Measurements from ENCODE around the gene PYY.
A peak's percentile ranks its signal among the peaks of the same experiment; 100 is the strongest.

The PYY gene

DNA sequence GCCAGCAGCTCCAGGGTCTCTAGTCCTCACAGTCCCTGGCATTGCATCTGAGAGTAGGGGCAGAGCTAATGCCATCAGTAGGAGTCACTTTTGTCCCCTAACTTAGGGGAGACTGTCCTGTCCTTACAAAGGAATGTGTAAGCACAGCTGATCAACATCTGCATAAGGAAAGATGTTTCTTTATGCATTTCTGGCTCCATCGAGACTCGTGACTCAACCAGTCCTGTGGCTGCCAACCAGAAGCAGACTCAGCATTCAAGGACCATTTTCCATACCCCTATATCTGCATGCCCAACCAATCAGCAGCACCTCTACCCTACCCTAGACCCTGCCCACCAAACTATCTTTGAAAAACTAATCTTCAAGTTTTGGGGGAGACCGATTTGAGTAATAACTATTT is 38.2 kb downstream of the PYY start:
- DNase-seq (ENCODE audit: low read depth in 2 of 2) = no peak

DNA sequence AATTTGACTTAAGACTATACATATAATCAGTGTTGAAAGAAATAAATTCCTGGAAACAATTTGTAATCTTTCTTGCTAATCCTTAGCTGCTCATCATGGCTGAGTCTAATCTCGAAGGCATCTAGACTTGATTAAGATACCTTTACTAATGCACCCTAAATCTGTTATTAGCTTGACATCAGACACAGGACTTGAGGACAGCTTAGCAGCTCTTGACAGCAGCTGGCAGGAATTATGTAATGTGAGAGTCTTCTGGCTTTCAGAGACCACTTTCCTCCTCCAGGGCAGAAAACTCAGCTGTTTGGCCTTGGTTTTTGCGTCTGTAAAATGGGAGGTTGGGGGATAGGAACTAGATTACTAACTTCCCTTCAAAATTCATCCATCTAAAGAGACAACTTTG is 39.3 kb downstream of the PYY start:
- DNase-seq (ENCODE audit: low read depth in 2 of 2) = no peak

DNA sequence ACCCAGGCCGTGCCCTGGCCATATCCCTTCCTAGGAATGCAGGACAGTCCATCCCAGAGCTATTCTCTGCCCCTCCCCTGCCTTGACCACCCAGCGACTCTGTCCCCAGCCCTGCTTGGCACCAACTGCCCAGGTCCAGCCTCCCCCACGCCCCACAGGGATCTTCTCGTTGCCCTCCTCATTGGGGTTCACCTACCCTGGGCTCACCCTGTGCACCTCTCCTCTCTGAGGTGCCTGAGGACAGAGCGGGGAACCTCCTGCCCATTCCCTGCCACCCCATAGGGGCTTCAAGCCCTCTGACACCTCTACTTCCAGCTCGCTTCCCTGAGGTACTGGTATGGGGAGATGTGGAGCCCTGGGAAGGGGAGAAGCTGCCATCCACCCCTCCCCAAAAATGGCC is 40.2 kb downstream of the PYY start:
- no peak for DNase-seq (ENCODE audit: low read depth in 2 of 2)

DNA sequence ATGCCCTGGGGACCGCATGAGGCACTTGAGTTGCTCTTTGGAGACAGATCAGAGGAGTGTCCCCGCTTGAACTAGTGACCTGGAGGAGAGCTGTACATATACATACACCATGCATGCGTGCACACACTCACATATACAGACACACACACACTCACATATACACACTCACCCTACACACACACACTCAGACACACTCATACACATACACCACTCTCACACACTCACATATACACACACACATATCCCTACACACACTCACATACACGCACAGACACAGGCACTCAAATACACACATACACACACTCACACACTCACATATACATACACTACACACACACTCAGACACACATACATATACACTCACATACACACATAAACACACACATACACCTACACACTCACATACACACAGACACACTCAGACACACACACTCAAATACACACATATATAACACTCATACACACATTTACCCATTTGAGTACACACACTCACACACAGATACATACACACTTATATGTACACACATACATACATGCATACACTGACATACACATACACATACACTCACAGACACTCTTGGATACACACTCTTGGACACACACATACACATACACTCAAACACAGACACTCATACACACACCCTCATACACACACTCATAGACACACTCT is 41.0 kb downstream of the PYY start:
- no peak for DNase-seq (ENCODE audit: low read depth in 2 of 2)

DNA sequence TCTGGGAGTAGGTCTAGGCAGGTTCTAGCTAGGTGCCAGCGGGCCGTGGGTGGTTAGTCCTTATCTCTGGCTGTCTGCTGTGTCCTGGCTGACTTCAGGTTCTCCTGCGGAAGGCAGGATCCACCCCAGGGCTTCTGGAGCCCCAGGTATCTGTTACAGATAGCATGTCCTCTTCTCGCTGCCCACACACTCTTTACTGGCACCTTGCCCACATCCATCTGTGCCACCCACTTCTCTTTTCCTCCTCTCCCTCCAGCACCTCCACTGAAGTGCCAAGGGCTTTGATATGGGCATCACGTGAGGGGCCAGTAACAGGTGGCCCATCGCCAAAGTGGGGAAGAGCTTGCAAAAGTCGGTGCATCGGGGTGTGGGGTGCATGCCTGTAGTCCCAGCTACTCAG is 41.8 kb downstream of the PYY start:
- DNase-seq (ENCODE audit: low read depth in 2 of 2) = no peak

GRCh38 chr17:43909537-43910231 is 44.1 kb downstream of the PYY start:
- no peak for DNase-seq (ENCODE audit: low read depth in 2 of 2)

DNA sequence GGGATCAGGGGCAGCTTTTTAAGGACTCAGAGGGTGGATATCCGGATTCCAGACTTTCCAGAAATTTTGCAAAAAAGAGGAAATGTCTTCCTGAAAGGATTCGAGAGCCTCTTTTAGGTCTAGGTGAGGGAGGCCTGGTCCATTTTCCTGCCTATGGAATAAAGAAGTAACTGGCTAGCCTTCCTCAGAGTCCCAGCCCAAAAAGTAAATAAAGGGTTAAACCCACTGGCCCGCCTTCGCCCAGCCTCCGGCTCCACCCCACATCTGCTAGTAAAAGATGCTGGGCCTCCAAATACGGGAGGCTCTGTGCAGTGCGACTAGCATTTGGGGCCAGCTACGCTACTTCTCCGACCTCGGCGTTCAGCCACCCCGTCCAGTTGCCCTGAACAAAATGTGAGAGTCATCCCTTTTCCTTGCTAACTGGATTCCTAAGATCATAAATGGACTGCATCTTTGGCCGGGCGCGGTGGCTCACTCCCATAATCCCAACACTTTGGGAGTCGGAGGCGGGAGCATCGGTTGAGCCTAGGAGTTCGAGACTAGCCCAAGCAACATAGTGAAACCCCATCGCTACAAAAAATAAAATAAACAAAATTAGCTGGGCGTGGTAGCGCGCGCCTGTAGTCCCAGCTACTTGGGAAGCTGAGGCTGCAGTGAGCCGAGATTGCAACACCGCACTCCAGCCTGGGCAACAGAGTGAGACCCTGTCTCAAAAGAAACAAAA is 45.6 kb downstream of the PYY start:
- DNase-seq (ENCODE audit: low read depth in 2 of 2) = peak in 1 of 2 experiments; percentile 50

DNA sequence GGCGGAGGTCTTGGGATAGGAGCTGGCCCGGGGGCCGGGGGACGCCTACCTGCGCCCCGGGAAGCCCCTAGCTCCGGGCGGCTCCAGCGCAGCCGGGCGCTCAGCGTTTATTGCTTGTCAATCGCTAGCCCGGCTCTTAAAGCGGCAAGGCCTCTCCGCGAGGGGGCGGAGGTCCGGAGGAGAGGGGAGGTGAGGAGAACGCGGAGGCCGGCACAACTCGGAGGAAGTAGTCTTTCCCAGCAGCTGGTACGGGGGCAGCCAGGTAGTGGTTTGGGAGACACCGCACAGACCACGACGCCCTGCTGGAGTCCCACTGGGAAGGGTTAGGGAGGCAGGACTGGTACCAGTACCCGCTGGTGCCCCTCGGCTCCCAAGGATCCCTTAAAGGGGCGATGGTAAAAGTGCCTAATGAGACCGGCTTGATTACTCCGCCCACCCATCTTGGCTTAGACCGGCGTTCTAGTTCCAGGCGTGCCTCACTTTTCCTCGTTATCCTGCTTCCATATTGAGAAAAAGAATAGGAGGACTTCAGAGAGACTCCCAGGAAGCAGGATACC is 46.2 kb downstream of the PYY start, which contains the start of gene MPP2:
MPP2 (minus strand) TSS at position 112 of the 557 bp plus-strand sequence. CDS start 3,076 bp downstream, outside the sequence.
- DNase-seq (ENCODE audit: low read depth in 2 of 2) = peak; percentile 15 to 46

DNA sequence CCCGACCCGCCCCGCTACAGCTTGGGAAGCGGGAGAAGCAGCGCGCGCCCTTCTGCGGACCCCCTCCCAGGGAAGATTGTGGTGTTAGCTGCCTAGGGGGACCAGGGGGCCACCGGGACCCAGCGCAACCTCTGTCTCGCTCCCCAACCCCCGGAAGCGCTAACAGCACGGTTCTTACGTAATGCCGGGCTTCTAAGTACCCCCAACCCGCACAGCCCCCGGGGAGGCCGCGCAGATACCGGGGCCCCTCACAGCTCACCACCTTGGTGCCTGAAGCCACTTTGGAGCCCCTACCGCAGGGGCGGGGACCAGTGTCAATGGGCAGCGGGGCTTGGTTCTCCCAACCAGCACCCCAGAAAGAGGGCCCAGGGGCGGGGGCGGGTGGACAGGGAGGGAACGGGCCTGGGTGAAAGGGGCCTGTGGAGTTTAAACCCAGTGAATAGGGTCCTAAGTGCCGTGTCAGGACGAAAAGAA is 46.8 kb downstream of the PYY start:
- no peak for DNase-seq (ENCODE audit: low read depth in 2 of 2)

GRCh38 chr17:43905985-43906852 is 47.5 kb downstream of the PYY start:
- no peak for DNase-seq (ENCODE audit: low read depth in 2 of 2)

- no peak for DNase-seq (ENCODE audit: low read depth in 2 of 2)
These were observed 48.2 kb downstream of the PYY start for GRCh38 chr17:43905400-43905984.

All from stimulated activated CD4-positive, alpha-beta T cell treated with anti-CD3 and anti-CD28 coated beads, Interleukin-12 subunit alpha, Interleukin-12 subunit beta, amount 100 ng/mL, for 24 hours (primary cell).